Fibroblast of skin of left biceps (primary cell): ENCODE data around the gene ZNF414.

Source experiments
- DNase-seq, 2 experiments: peaks; one replicate each; pipeline ENCODE4 v3.0.0-alpha.2; 2013; ENCODE audit warnings: low read depth in 2 of 2

Gene ZNF414

DNA sequence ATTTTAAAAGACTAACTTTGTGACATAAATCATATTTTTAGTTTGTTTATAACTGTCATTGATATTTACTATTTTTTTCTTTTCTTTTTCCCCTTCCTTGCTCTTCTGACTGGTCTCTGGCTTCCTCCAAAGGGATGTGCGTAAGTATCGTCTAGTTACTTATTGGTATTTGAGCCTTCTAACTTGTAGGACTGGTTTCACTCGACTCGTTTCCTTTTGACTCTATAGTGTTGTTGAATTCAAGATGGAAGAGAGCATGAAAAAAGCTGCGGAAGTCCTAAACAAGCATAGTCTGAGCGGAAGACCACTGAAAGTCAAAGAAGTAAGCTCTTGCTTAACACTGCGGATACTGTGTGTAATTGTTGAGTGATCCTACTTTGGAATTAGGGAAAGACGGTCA lies 50.6 kb downstream of the ZNF414 start:
- no peak for DNase-seq

DNA sequence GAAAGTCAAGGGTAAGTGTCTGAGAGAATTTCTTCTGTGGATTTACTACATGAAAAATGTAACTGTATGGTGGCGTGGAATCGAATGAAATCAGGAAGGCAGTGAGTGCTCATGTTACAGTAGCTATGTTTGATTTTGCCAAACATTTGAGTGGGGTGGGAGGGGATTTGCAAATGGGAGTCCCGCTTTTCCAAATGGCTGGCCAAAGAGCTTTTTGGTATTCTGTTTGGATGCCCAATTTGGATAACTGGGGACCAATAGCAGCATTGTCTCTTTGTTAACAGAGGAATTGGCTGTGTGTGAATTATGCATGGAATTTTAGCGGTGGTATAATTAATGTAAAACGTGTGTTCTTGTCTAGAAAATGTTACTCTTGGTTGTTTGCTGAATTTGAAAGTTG lies 51.4 kb downstream of the ZNF414 start:
- no peak for DNase-seq

- no peak for DNase-seq
Measured at GRCh38 chr19:8461891-8462290, 52.1 kb downstream of the ZNF414 start.

DNA sequence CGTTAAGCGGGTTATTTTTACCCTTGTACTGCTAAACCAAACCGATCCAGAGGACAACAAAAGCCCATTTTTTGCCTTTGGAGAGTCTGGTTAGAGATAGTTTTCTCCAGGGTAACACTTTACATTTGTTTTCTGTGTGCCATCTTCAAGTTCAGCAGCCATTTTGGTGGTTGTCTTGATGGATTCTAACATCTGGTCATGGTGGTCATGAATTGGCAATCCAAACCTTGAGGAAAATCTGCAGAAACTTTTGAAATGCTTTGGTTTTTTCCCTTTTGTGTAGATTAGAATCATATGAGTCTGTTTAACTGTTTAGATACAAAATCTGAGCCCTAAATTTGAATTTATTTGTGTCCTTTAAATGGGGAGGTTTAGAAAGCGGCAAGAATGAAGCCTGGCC lies 52.6 kb downstream of the ZNF414 start:
- no peak for DNase-seq

GRCh38 chr19:8460516-8461298 lies 53.3 kb downstream of the ZNF414 start:
- DNase-seq, result no peak
